Measurements from ENCODE around the gene ZNF630.
"Not testable (repeated sequence)": the region's sequence is repeated elsewhere in the genome, so short reads cannot be mapped to it uniquely, and the experiment has no call there.

The ZNF630 gene

DNA sequence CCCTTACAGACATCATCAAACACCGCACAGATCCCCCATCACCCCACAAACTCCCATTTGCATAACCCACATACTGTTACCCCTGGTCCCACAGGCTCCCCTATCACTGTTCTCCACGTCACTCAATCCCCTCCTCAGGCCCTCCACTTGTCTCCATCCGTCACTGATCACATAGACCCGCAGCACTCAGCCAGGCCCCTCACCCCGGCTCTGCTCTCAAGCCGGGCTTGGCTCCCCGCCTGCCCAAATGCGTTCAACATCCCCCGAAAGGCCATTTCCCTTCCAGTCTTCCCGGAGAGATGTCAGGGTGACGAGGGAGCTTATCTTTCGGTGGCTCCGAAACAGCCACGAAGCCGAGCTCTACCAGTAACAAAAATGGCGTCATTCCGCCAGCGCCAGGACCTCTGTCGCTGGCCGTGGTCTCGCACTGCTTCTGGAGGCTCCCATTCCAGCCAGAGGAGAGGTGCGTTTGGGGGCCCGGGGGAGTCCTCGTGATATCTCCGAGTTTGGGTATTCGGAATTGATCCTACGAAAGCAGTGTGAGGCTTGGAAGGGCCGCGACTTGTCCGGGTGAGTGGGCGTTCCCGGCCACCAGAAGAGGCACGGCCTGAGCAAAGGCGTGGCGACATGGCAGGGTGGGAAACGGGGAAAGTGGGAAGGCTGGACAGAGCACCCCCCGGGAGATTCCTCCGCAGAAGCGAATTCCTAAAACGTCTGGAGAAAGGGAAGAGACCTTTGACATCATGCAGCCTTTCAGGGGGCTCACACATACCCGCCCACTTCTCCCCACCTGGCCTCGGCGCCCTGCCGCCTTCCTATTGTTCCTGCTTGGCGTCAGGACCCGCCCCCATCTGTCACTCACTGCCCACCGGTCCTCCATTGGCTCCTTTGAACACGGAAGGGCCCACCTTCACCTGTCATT lies at the start of gene ZNF630:
Gene ZNF630, minus strand, starts transcription at position 577 of the 922 bp plus-strand sequence. CDS start 4,754 bp downstream, outside the sequence.
- DNase-seq (ENCODE audit: low read depth, low spot score): no peak
- peak within 1 kb of the TSS; percentile 24 for H3K27ac ChIP-seq

DNA sequence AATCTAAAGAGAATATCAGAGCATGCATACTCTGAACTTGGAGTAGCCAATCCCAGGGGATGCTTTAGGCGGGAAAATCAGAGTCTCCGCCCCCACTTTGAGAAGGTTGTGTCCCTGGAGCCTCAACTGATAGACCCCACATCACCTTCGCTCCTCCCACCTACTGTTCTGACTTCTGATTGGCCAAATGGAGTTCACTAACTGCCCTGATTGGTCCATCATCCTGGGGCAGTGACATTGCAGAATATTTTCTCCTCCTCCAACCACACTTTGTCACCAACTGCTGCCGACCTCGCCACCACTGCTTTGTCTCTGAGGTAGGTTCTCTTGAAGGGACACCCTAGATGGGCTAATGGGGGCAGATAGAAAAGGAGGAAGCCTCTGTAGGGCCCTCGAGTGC lies 36.3 kb upstream of the ZNF630 start:
- no peak for DNase-seq (ENCODE audit: low read depth, low spot score)
- no peak overlapping the region for H3K27ac ChIP-seq

DNA sequence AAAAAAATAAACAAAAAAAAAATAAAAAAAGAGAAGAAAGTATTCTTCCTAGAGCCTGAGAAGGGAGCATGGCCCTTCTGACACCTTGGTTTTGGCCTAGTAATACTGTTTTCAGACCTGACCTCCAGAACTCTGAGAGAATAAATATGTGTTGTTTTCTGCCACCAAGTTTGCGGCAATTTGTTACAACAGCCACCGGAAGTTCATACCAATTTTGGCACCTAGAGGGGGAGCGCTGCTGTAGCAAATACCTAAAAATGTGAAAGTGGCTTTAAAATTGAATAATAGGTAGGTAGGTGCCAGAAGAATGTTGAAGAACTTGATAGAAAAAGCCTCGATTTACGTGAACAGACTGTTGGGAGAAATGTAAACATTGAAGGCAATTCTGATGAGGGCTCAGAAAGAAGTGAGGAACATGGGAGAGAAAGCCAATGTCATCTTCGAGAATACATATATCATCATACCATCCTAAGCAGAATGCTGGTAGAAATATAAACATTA lies 31.5 kb upstream of the ZNF630 start:
- H3K27ac ChIP-seq: no peak overlapping the region
- no peak for DNase-seq (ENCODE audit: low read depth, low spot score)

DNA sequence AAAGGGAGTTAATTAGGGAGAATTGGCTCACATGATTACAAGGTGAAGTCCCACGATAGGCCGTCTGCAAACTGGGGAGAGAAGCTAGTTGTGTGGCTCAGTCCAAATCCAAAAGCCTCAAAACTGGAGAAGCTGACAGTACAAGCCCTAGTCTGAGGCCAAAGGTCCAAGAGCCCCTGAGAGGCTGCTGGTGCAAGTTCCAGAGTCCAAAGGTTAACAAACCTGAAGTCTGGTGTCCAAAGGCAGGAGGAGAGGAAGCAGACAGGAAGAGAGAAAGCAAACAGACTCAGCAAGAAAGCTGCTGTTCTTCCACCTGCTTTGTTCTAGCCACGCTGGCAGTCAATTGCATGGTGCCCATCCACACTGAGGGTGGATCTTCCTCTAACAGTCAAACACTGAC lies 30.0 kb upstream of the ZNF630 start:
- DNase-seq (ENCODE audit: low read depth, low spot score): no peak

DNA sequence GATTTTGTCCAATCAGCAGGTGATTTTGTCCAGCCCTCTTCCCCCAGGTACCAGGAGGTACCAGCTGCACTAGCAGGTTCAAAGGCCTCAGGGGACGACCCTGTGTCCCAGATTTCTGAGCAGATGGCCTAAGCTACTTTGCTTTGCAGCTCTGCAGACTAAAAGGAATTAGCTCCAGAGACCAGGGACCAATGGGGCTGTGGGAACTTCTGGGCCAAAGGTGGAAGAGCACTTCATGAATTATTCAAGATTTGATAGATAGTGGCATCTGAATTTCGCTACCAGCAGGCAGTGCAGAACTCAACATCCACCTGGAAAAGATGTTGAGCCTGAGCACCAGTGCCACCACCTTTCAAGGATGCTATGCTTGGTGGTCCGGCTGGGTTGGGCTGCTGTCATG lies 21.1 kb upstream of the ZNF630 start:
- H3K27ac ChIP-seq; DNase-seq (ENCODE audit: low read depth, low spot score): not testable (repeated sequence)

More for the DNA sequence above, 30.0 kb upstream of the ZNF630 start:
- H3K27ac ChIP-seq: no peak overlapping the region

DNA sequence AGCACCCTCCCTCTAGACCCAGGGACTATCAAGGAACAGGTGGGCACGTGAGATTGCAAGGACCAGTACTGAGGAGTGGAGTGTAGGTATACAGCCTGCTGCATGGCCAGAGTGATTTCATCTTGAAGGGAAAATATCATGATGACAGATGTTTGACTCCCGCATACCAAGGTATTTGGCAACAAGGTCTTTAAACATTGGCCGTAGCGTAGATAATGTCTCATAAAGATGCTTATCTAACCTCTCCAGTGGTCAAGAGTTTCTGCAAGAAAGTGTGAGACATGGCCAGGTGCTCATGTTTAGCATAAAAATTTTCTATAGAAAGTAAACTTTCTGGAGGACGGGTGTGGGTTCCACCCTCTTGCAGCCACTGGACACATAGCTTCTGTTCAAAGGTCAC lies 18.7 kb upstream of the ZNF630 start:
- H3K27ac ChIP-seq: no peak overlapping the region
- DNase-seq (ENCODE audit: low read depth, low spot score): no peak

DNA sequence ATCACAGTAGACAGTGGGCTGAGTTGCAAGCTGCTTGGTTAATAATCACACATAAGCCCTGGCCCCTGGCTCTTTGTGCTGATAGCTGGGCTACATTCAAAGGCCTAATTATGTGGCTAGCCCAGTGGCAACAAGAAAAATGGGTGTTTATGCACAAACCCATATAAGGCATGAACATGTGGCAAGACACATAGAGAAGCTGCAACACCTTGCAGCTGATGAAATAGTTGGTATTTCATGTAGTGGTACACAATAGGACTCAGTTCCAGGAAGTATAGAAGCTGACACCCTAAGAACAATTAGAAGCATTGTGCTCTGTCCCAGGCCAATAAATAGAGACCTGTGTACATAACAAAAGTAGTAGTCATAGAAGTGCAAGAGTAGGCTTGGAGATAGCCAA lies 14.6 kb upstream of the ZNF630 start:
- H3K27ac ChIP-seq: peak overlapping the region; percentile 72
- peak; percentile 49 for DNase-seq (ENCODE audit: low read depth, low spot score)

DNA sequence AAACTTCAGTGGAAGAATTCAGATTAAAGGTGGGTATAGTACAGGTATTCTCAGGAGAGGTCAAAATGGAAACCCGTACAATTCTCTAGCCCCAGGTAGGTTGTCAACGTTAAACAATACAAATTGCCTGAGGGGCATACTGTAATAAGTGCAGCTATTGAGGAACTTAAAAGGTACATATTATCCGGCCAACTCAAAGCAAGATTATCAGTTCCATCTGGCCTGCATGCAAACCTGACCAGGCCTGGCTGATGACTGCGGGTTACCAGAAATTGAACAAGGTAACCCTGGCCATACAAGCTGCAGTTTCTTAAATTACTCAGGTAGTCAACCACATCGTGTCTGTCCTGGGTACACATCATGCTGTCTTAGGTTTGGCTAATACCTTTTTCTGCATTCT lies 12.3 kb upstream of the ZNF630 start:
- no peak for DNase-seq (ENCODE audit: low read depth, low spot score)
- peak overlapping the region; percentile 40 for H3K27ac ChIP-seq

DNA sequence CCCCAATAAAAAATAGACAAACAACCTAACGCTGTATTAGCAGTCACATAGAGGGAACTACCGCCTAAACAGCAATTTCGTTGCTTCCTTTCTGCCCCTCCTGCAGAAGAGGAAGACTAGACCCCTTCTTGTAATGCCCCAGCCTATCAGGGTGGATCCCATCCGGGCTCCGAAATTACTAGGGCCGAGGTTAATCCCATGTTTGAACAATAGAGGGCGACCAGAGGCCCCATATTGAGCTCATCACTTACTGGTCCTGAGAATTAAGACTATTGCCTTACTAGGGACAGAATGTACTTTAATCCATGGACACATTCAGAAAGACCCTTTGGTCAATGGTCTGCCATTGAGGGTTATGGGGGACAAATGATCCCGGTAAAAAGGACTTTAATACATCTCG lies 11.8 kb upstream of the ZNF630 start:
- DNase-seq (ENCODE audit: low read depth, low spot score): no peak
- H3K27ac ChIP-seq: peak overlapping the region; percentile 40

DNA sequence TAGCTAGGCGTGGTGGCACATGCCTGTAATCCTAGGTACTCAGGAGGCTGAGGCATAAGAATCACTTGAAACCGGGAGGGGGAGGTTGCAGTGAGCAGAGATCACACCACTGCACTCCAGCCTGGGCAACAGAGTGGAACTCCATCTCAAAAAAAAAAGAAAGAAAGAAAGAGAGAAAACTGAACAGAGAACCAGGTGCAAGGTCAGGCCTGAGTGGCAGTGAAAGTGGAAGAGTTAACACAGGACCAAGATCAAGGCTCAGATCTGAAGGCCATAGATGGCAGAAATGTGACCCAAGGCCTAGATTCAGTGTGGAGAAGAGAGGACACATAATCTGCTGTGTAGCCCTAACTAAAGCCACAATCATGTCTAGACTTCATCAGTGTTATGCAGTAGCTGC lies 4.9 kb upstream of the ZNF630 start:
- no peak for DNase-seq (ENCODE audit: low read depth, low spot score)
- H3K27ac ChIP-seq: no peak overlapping the region

DNA sequence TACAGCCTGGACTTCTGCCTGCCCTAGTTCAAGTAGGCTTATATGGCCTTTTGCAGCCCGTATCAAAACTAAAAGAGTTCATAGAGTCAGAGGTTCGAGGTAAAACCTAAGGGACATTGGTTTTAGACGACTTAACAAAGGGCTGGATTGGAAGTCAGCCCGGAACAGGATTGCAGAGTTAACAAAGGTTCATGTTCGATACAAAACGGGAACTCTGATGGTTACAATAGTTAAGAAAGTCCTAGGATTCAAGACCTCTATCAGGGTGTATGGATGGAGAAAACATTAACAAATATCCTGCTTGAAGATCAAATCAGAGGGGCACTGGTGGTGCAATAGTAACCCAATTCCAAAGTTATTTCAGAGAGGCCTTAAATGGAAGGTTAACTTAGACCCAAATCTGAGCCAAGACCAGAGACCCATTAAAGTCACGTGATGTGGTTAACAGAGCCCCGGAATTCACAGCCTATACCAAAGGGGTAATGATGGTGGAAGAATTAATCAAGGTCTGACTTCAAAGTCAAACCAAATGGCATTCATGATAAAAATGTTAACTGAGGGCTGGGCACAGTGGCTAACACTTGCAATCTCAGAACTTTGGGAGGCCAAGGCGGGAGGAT lies 656 bp upstream of the ZNF630 start:
- H3K27ac ChIP-seq: no peak overlapping the region
- no peak for DNase-seq (ENCODE audit: low read depth, low spot score)

DNA sequence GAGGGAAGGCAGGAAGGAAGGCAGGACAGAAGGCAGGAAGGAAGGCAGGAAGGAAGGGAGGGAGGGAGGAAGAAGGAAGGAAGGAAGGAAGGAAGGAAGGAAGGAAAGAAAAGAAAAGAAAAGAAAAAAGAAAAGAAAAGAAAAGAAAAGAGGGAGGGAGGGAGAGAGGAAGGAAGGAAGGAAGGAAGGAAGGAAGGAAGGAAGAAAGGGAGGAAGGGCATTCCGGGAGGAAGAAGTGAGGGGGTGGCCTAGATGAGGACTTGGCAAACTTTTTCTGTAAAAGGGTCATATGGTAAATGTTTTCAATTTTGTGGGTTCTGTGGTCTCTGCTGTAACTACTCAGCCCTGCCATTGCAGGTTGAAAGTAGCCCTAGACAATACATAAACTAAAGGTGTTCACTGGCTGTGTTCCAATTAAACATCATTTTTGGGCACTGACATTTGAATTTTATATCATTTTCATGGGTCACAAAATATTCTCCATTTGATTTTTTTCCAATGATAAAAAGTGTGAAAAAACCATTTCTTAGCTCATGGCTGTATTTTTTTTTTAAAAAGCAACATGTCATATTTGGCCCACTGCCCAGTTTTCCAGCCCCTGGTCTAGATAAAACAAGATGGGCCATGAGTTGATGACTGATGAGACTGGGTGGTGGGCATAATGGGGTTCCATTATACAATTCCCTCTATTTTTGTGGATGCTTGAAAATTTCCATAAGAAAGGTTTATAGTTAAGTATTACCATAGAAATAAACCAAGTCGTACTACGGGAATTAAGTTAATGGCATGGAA lies 3.1 kb downstream of the ZNF630 start:
- H3K27ac ChIP-seq: no peak overlapping the region
- DNase-seq (ENCODE audit: low read depth, low spot score): no peak

DNA sequence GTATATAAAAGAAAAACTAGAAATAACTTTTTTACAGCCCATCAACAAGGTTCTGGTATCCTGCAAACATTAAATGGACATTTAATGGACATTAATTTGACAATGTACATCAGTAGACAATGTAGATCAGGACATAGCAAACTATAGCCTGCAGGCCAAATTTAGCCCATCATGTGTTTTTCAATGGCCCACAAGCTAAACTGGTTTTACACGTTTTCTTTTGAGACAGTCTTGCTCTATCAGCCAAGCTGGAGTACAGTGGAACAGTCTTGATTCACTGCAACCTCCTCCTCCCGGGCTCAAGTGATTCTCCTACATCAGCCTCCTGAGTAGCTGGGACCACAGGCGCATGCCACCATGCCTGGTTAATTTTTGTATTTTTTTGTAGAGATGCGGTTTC lies 7.2 kb downstream of the ZNF630 start:
- no peak for DNase-seq (ENCODE audit: low read depth, low spot score)
- H3K27ac ChIP-seq: no peak overlapping the region

DNA sequence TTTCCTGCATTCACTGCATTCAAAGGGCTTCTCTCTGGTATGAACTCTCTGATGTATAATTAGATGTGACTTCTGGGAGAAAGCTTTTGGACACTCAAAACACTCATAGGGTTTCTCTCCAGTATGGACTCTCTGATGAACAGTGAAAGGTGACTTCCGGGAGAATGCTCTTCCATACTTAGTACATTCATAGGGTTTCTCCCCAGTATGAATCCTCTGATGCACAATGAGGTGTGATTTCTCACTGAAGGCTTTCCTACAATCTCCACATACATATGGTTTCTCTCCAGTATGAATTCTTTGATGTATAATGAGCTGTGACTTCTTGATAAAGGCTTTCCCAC lies 12.2 kb downstream of the ZNF630 start:
- DNase-seq (ENCODE audit: low read depth, low spot score): no peak
- no peak overlapping the region for H3K27ac ChIP-seq

DNA sequence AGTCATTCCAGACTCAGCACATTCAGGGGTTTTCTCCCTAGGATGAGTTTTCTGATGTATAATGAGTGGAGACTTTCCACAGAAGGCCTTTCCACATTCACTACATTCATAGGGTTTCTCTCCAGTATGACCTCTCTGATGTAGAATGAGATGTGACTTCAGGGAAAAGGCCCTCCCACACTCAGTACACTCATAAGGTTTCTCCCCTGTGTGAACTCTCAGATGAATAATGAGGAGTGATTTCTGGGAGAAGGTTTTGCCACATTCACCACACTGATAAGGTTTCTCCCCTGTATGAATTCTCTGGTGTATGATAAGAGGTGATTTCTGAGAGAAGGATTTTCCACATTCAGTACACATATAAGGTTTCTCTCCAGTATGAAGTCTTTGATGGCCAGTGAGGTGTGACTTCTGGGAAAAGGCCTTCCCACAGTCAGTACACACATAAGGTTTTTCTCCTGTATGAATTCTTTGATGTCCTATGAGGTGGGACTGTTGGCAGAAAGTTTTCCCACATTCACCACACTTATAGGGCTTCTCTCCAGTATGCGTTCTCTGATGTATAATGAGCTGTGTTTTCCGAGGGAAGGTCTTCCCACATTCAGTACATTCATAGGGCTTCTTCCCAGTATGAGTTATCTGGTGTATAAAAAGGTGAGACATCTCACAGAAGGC lies 12.7 kb downstream of the ZNF630 start:
- DNase-seq (ENCODE audit: low read depth, low spot score): no peak
- no peak overlapping the region for H3K27ac ChIP-seq

DNA sequence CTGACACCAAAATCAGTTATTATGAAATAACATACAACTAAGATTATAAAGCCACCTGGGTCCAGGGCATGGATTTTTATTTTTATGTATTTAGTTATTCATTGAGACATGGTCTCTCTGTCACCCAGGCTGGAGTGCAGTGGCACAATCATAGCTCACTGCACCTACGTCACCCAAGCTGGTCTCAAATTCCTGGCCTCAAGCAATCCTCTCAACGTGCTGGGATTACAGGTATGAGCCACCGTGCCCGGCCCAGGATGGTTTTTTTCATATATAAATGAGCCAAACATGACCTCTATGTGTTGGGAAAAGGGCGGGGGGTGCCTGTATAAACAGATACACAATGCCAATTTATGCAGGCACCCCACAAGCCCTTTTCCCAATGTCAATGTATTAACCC lies 24.6 kb downstream of the ZNF630 start:
- no peak for DNase-seq (ENCODE audit: low read depth, low spot score)
- peak overlapping the region; percentile 42 for H3K27ac ChIP-seq

DNA sequence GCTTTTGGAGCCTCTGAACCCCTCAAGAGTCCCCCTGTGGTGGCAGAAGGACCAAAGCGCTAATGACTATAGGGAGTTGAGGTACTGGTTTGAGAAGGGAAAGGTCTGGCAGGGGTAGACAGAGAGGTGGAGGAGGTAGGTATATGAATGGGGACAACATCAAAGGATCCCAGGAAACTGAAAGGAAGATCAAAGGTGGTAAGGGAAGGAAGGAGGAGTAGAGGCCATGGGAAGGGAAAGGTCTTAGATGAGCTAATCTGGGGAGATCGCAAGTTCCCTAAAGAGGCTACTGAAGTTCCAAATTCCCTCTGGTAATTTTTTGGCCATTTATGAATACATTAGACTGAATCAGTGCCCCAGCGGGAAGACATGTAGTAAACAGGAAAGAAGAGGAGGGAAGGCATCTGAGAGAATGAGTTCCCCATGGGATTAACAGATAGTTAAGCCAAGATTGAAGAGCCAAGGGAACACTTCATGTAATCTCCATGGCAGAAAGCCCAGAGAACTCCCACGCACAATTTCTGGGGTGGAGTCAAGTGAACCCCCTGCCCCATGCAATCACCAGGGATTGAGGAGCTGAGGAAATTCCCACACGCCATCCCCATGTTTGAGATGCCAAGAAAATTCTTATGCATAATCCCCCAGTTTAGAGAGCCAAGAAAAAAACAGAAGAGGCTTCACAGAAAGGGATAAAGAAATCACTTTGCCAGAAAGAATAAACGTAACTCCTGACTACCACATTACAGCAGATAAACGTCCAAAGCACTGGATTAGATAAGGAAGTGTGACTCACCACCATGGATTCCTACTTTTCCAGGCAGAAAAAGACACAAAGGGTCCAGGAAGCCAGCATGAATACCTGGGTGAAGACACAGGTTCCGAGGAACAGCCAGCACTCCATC lies 25.8 kb downstream of the ZNF630 start:
- H3K27ac ChIP-seq: peak overlapping the region; percentile 42

DNA sequence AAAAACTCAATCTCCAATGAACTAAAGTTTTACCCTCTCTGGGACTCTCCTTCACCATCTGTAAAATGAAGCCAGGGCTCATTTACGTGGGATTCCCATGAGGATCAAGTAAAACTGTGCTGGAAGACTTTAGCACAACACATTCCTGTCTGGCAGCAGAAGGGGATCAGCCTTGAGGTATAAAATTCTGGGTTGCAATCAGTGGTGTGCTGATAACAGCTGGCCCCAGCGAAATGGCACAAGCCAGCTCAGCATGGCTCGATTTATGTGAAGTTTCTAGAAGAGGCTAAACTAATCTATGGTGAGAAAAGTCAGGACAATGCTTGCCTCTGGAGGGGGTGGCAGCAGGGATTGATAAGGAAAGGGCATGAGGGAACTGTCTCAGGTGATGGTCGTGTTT lies 28.4 kb downstream of the ZNF630 start:
- H3K27ac ChIP-seq: no peak overlapping the region
- DNase-seq (ENCODE audit: low read depth, low spot score): no peak

More for the DNA sequence above, 25.8 kb downstream of the ZNF630 start:
- no peak for DNase-seq (ENCODE audit: low read depth, low spot score)

DNA sequence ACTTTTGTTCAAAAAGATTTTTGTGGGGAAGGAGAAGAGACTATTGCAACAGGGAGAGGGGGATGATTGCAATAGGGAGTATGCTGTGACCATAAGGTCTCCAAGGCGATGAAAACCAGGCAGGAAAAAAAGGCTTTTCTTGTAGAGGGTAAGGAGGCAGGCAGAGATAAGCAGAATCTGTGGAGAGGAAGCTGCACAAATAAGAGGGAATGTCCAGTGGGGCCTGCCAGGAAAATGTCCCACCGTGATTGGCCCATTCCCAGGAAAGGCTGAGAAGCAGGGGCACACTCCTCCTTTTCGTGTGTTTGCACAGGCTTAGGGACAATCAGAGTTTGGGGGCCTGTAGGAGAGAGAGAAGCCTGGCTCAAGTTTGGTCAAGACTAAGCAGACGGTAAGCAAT lies 35.5 kb downstream of the ZNF630 start:
- DNase-seq (ENCODE audit: low read depth, low spot score): no peak
- no peak overlapping the region for H3K27ac ChIP-seq
